MCF 10A (cell line): ENCODE data around the gene MINDY1. TPM values are rescaled to one million over a fixed set of nuclear protein-coding genes. Genes with fewer than 3 reads are reported as not detected.
A peak's percentile ranks its signal among the peaks of the same experiment; 100 is the strongest.

Experiments
- BruUV-seq: library from RNA; stranded (reverse); fragments of 400-500 nt; replicated peaks from 2 replicates; lab custom pipeline; 2021; lab: Mats Ljungman, UMichigan
- CTCF ChIA-PET: fragments of 300-600 bp; sonication (Branson Sonifier 250); formaldehyde crosslinking; extraction: SDS; loops from one replicate; lab custom pipeline; 2021; ENCODE audit warnings: antibody characterized with exemption, inconsistent platforms; lab: Yijun Ruan, JAX
- POLR2A ChIA-PET: fragments of 300-600, 350-650 bp; sonication (Branson Sonifier 250); formaldehyde crosslinking; extraction: SDS; loops from one replicate; lab custom pipeline; 2020; ENCODE audit warnings: antibody characterized with exemption, inconsistent platforms; lab: Yijun Ruan, JAX
- DNase-seq: peaks from one replicate; pipeline ENCODE4 v3.0.0-alpha.2; 2018; ENCODE audit not compliant: unreplicated experiment
- H3K27ac Mint-ChIP-seq: one replicate; pipeline ENCODE4 v1.8.0; 2022; ENCODE audit warnings: mild to moderate bottlenecking, low read depth, mixed read lengths; ENCODE audit not compliant: unreplicated experiment
- H3K27me3 Mint-ChIP-seq: one replicate; pipeline ENCODE4 v1.8.0; 2022; ENCODE audit warnings: mixed read lengths; ENCODE audit not compliant: insufficient read depth, unreplicated experiment
- H3K36me3 Mint-ChIP-seq: one replicate; pipeline ENCODE4 v1.8.0; 2022; ENCODE audit warnings: mild to moderate bottlenecking, moderate library complexity, mixed read lengths; ENCODE audit not compliant: insufficient read depth, unreplicated experiment
- H3K4me1 Mint-ChIP-seq: one replicate; pipeline ENCODE4 v1.8.0; 2022; ENCODE audit warnings: mixed read lengths; ENCODE audit not compliant: insufficient read depth, unreplicated experiment
- H3K4me3 Mint-ChIP-seq: one replicate; pipeline ENCODE4 v1.8.0; 2022; ENCODE audit warnings: mild to moderate bottlenecking, moderate library complexity, mixed read lengths; ENCODE audit not compliant: unreplicated experiment
- H3K9me3 Mint-ChIP-seq: one replicate; pipeline ENCODE4 v1.8.0; 2022; ENCODE audit warnings: mixed read lengths; ENCODE audit not compliant: unreplicated experiment
- CTCF ChIP-seq: fragments of 200-600 bp; IDR thresholded peaks from one replicate; pipeline ENCODE4 v1.8.0; 2022; ENCODE audit warnings: antibody characterized with exemption, mild to moderate bottlenecking; ENCODE audit not compliant: unreplicated experiment
- intact Hi-C: fragments of 100-400 bp; cut with micrococcal nuclease; formaldehyde crosslinking; loops from 2 replicates; pipeline ENCODE4 v1.14.1; 2022
- total RNA-seq: library from RNA; stranded (reverse); gene quantifications from 2 replicates; pipeline ENCODE4 v1.2.3, GENCODE V29; 2022

The MINDY1 gene
- total RNA-seq, 1 experiment from 2014 or later, result 8.9 TPM

GRCh38 chr1:151007853-151008243, 1.1 kb upstream of the MINDY1 start:
- Mint-ChIP-seq H3K27me3 (no peaks in the 10 kb centered on the region), H3K9me3 (no peaks in the 10 kb centered on the region), H3K4me3 (peak overlapping the region; percentile 94), H3K4me1 (peaks cover 40% of the 10 kb centered on the region), H3K36me3 (peaks cover 11% of the 10 kb centered on the region), H3K27ac (peak overlapping the region; percentile 99)
- no peak for DNase-seq
- POLR2A ChIA-PET, result interaction anchor here (0.7 to 3.7 kb wide), 7 partner anchors 27 to 523 kb away, joined by 3 to 56 read pairs (median 16); partner anchors contain the start of genes ANXA9, C1orf56, CDC42SE1 and LYSMD1
- intact Hi-C loops, result loop anchor here (5.0 kb wide), 2 partner anchors 49 to 446 kb away; partner anchors contain the start of gene CDC42SE1
- TF ChIP-seq CTCF, result no peak
- TSS peak; percentile 79 for BruUV-seq
- CTCF ChIA-PET, result interaction anchor here (0.6 to 3.7 kb wide), 5 partner anchors 17 to 62 kb away, joined by 3 to 85 read pairs (median 8); partner anchors contain the start of gene ANXA9

- H3K9me3 Mint-ChIP-seq, result no peaks in the 10 kb centered on the region
- intact Hi-C loops, result loop anchor here (1.0 to 5.0 kb wide), 3 partner anchors 27 to 444 kb away; partner anchors contain the start of gene CDC42SE1
- H3K36me3 Mint-ChIP-seq, result peaks cover 16% of the 10 kb centered on the region
- CTCF ChIA-PET, result interaction anchor here (0.5 to 3.7 kb wide), 33 partner anchors 10 to 750 kb away, joined by 3 to 113 read pairs (median 5); partner anchors contain the start of genes ANXA9, BNIPL, CDC42SE1 and MLLT11
- BruUV-seq, result no TSS peak
- H3K4me3 Mint-ChIP-seq, result peak overlapping the region; percentile 94
- TF ChIP-seq CTCF, result no peak
- peaks cover 43% of the 10 kb centered on the region for H3K4me1 Mint-ChIP-seq
- H3K27ac Mint-ChIP-seq, result peak overlapping the region; percentile 99
- DNase-seq, result peak; percentile 38
- no peaks in the 10 kb centered on the region for H3K27me3 Mint-ChIP-seq
- POLR2A ChIA-PET, result interaction anchor here (0.6 to 3.7 kb wide), 53 partner anchors 10 to 1118 kb away, joined by 3 to 61 read pairs (median 5); partner anchors contain the start of genes ANXA9, APH1A, C1orf56 and CDC42SE1
These were observed 878 bp downstream of the MINDY1 start for GRCh38 chr1:151005729-151006319.

- H3K36me3 Mint-ChIP-seq, result peaks cover 27% of the 10 kb centered on the region
- H3K9me3 Mint-ChIP-seq, result no peaks in the 10 kb centered on the region
- intact Hi-C loops, result no loop called here
- H3K4me3 Mint-ChIP-seq, result no peak overlapping the region
- no peak for DNase-seq
- TF ChIP-seq CTCF, result no peak
- POLR2A ChIA-PET, result interaction anchor here (0.7 to 1.2 kb wide), 4 partner anchors 9 to 73 kb away, joined by 3 read pairs; no protein-coding TSS in a partner anchor
- no peak overlapping the region for H3K27ac Mint-ChIP-seq
- peaks cover 37% of the 10 kb centered on the region for H3K4me1 Mint-ChIP-seq
- H3K27me3 Mint-ChIP-seq, result no peaks in the 10 kb centered on the region
- no TSS peak for BruUV-seq
- CTCF ChIA-PET, result interaction anchor here (0.5 to 1.2 kb wide), 4 partner anchors 8 to 380 kb away, joined by 3 to 5 read pairs (median 4); partner anchors contain the start of gene CDC42SE1
These were observed 3.5 kb downstream of the MINDY1 start for GRCh38 chr1:151003180-151003579.

- intact Hi-C loops, result no loop called here
- no peak for DNase-seq
- H3K4me3 Mint-ChIP-seq, result peak overlapping the region; percentile 13
- H3K27ac Mint-ChIP-seq, result no peak overlapping the region
- peaks cover 27% of the 10 kb centered on the region for H3K36me3 Mint-ChIP-seq
- ChIA-PET POLR2A (interaction anchor here (1.1 to 1.3 kb wide), 3 partner anchors 8 to 26 kb away, joined by 3 to 6 read pairs (median 3); partner anchors contain the start of gene ANXA9), CTCF (interaction anchor here (0.5 to 12.4 kb wide), 6 partner anchors 8 to 177 kb away, joined by 3 to 302 read pairs (median 4); partner anchors contain the start of genes ANXA9, CDC42SE1, CERS2 and TNFAIP8L2)
- no TSS peak for BruUV-seq
- H3K4me1 Mint-ChIP-seq, result peaks cover 32% of the 10 kb centered on the region
- H3K27me3 Mint-ChIP-seq, result no peaks in the 10 kb centered on the region
- no peak for TF ChIP-seq CTCF
- H3K9me3 Mint-ChIP-seq, result no peaks in the 10 kb centered on the region
These were observed 4.1 kb downstream of the MINDY1 start for GRCh38 chr1:151002611-151003010.
